T-helper 17 cell (primary cell): ENCODE measurements around the gene SHANK1. TPM values are rescaled to one million over a fixed set of nuclear protein-coding genes. Genes with fewer than 3 reads are reported as not detected.
"Not testable (repeated sequence)": the region's sequence is repeated elsewhere in the genome, so short reads cannot be mapped to it uniquely, and the experiment has no call there.

ENCODE experiments used
- ATAC-seq: fragments of 150-1000 bp; cut with Tn5 transposase; 2 replicates; pipeline ENCODE4 v1.10.0; 2021; ENCODE audit warnings: mild to moderate bottlenecking, moderate library complexity
- DNase-seq, 3 donors: peaks; one replicate each; pipeline versions ENCODE4 v3.0.0 to v3.0.0-alpha.2; 2020 to 2021
- H3K9me3 ChIP-seq: one replicate; pipeline ENCODE4 v1.7.0; 2013; ENCODE audit warnings: low read length, mild to moderate bottlenecking; ENCODE audit not compliant: control insufficient read depth, poor library complexity, severe bottlenecking
- H3K27ac Mint-ChIP-seq: one replicate; pipeline ENCODE4 v1.8.0; 2022; ENCODE audit warnings: mild to moderate bottlenecking, moderate library complexity, mixed read lengths
- H3K27me3 Mint-ChIP-seq: one replicate; pipeline ENCODE4 v1.8.0; 2022; ENCODE audit warnings: mixed read lengths
- H3K36me3 Mint-ChIP-seq: one replicate; pipeline ENCODE4 v1.8.0; 2022; ENCODE audit warnings: low read depth, mixed read lengths
- H3K4me1 Mint-ChIP-seq: one replicate; pipeline ENCODE4 v1.8.0; 2022; ENCODE audit warnings: mild to moderate bottlenecking, mixed read lengths
- H3K4me3 Mint-ChIP-seq: one replicate; pipeline ENCODE4 v1.8.0; 2022; ENCODE audit warnings: mild to moderate bottlenecking, moderate library complexity, mixed read lengths
- total RNA-seq, 4 donors: library from RNA in 2 of 4; stranded (reverse) in 2 of 4; gene quantifications; one replicate each; pipeline ENCODE4 v1.2.3 and lab custom pipeline; 2022 to 2026

The SHANK1 gene
- total RNA-seq, 2 donors from 2014 or later, result not detected

DNA sequence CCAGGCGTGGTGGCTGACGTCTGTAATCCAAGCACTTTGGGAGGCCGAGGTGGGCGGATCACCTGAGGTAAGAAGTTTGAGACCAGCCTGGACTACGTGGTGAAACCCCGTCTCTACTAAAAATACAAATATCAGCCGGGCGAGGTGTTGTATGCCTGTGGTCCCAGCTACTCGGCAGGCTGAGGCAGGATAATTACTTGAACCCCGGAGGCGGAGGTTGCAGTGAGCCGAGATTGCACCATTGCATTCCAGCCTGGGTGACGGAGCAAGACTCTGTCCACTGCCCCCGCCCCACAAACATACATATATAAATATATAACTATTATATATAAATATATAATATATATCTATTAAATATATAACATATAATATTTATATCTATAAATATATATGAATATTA is 27.5 kb upstream of the SHANK1 start:
- peaks cover 16% of the 10 kb centered on the region for H3K27me3 Mint-ChIP-seq
- H3K4me3 Mint-ChIP-seq, H3K36me3 Mint-ChIP-seq, ATAC-seq, DNase-seq, H3K9me3 ChIP-seq, H3K4me1 Mint-ChIP-seq, H3K27ac Mint-ChIP-seq: not testable (repeated sequence)

DNA sequence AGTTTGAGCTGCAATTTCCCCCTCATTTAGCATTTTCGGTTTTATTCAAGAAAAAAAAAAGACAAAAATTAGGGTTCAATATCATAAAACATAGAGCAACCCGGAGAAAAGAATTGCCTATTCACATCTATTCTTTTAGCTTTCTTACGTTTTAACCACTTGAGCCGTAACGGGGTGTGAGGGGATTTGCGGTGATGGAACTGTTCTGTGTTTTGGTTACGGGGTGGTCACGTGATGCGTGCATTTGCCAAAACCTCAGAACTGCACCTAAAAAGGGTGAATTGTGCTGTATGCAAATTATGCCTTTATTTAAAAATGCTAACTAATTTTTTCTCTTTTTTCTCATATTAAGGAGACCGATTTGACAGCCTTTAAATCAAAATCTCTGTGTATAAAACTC is 25.6 kb upstream of the SHANK1 start:
- Mint-ChIP-seq H3K4me3 (no peak overlapping the region), H3K27me3 (peaks cover 34% of the 10 kb centered on the region), H3K36me3 (no peaks in the 10 kb centered on the region), H3K4me1 (no peaks in the 10 kb centered on the region), H3K27ac (no peak overlapping the region)
- no peaks in the 10 kb centered on the region for H3K9me3 ChIP-seq
- no peak for DNase-seq
- ATAC-seq, result no peak

GRCh38 chr19:50743537-50743936 is 23.9 kb upstream of the SHANK1 start:
- Mint-ChIP-seq H3K4me3 (no peak overlapping the region), H3K27me3 (peaks cover 49% of the 10 kb centered on the region), H3K27ac (no peak overlapping the region), H3K36me3 (no peaks in the 10 kb centered on the region), H3K4me1 (no peaks in the 10 kb centered on the region)
- DNase-seq, result no peak
- no peak for ATAC-seq
- no peaks in the 10 kb centered on the region for H3K9me3 ChIP-seq

GRCh38 chr19:50741179-50741933 is 21.8 kb upstream of the SHANK1 start:
- H3K4me1 Mint-ChIP-seq, result no peaks in the 10 kb centered on the region
- H3K27me3 Mint-ChIP-seq, result peaks cover 55% of the 10 kb centered on the region
- ATAC-seq, result no peak
- no peak overlapping the region for H3K4me3 Mint-ChIP-seq
- no peaks in the 10 kb centered on the region for H3K36me3 Mint-ChIP-seq
- no peak for DNase-seq
- no peak overlapping the region for H3K27ac Mint-ChIP-seq
- H3K9me3 ChIP-seq, result no peaks in the 10 kb centered on the region

- DNase-seq (no peak), ATAC-seq (no peak)
- Mint-ChIP-seq H3K4me1 (no peaks in the 10 kb centered on the region), H3K4me3 (no peak overlapping the region), H3K36me3 (no peaks in the 10 kb centered on the region), H3K27me3 (peaks cover 59% of the 10 kb centered on the region), H3K27ac (no peak overlapping the region)
- H3K9me3 ChIP-seq, result no peaks in the 10 kb centered on the region
These were observed 20.4 kb upstream of the SHANK1 start for GRCh38 chr19:50739914-50740426.

DNA sequence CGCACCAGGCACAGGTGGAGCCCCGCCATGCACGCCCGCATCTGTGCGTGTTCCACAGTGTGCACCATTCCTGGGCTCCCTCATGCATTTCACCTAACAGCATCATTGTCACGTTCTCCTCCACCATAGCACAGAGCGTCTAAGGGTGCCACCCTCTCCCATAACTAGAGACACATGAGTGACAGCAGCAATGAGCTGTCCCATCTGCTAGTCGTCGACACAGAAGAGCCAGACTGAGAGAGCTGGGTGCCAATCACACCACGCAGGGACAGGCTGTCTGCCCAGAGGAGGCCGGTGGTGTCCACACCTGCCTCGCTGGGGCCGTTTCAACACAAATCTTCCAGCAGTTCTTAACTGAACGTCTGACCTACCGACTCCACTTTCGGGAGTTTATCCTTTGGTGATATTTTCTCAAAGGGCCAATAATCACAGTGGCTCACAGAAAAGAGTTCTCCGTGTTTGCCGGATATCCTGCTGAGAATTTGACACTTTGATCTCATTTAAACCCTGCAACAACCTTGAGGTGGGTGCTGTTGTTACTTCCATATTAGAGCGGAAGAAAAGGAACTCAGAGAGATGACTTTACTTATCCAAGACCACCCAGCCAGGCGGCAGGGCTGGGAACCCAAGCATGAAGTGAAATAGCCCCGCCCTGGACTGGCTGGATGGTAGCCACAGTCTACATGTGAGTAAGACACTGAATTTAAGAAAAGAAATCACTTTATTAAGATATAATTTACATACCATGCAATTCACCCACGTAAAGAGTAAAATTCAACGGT is 19.7 kb upstream of the SHANK1 start:
- no peak for DNase-seq
- Mint-ChIP-seq H3K4me1 (no peaks in the 10 kb centered on the region), H3K27ac (no peak overlapping the region), H3K36me3 (no peaks in the 10 kb centered on the region), H3K4me3 (no peak overlapping the region), H3K27me3 (peaks cover 61% of the 10 kb centered on the region)
- ATAC-seq, result no peak
- H3K9me3 ChIP-seq, result no peaks in the 10 kb centered on the region

GRCh38 chr19:50736338-50736737 is 16.7 kb upstream of the SHANK1 start:
- Mint-ChIP-seq H3K27me3 (peaks cover 81% of the 10 kb centered on the region), H3K27ac (no peak overlapping the region), H3K4me3 (no peak overlapping the region), H3K36me3 (no peaks in the 10 kb centered on the region), H3K4me1 (no peaks in the 10 kb centered on the region)
- ATAC-seq, result no peak
- DNase-seq, result no peak
- no peaks in the 10 kb centered on the region for H3K9me3 ChIP-seq

GRCh38 chr19:50735869-50736268 is 16.3 kb upstream of the SHANK1 start:
- Mint-ChIP-seq H3K36me3 (no peaks in the 10 kb centered on the region), H3K27ac (no peak overlapping the region), H3K4me3 (no peak overlapping the region), H3K27me3 (peaks cover 78% of the 10 kb centered on the region), H3K4me1 (no peaks in the 10 kb centered on the region)
- ATAC-seq (no peak), DNase-seq (no peak)
- no peaks in the 10 kb centered on the region for H3K9me3 ChIP-seq

DNA sequence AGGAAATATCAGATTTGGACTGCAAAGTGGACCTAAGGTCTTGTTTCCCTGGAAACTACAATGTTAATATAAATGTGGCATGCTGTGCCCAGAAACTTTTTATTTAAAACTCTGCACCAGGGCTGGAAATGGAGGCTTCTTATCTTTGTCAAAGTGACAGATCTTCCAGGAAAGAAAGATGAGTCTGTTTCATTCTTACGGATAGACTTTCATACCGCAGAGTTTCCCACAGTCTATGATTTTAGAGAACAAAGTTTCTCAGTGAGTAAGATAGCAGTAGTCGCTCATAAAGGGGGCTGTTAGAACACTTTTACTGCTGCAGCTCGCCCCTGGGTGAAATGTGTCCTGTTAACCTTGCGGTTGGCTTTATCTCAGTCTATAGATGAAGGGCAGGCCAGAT is 10.3 kb upstream of the SHANK1 start:
- H3K27me3 Mint-ChIP-seq, result peaks cover 68% of the 10 kb centered on the region
- no peak overlapping the region for H3K27ac Mint-ChIP-seq
- DNase-seq (no peak), ATAC-seq (no peak)
- peaks cover 7% of the 10 kb centered on the region for H3K4me1 Mint-ChIP-seq
- H3K9me3 ChIP-seq, result no peaks in the 10 kb centered on the region
- H3K4me3 Mint-ChIP-seq, result no peak overlapping the region
- H3K36me3 Mint-ChIP-seq, result no peaks in the 10 kb centered on the region

DNA sequence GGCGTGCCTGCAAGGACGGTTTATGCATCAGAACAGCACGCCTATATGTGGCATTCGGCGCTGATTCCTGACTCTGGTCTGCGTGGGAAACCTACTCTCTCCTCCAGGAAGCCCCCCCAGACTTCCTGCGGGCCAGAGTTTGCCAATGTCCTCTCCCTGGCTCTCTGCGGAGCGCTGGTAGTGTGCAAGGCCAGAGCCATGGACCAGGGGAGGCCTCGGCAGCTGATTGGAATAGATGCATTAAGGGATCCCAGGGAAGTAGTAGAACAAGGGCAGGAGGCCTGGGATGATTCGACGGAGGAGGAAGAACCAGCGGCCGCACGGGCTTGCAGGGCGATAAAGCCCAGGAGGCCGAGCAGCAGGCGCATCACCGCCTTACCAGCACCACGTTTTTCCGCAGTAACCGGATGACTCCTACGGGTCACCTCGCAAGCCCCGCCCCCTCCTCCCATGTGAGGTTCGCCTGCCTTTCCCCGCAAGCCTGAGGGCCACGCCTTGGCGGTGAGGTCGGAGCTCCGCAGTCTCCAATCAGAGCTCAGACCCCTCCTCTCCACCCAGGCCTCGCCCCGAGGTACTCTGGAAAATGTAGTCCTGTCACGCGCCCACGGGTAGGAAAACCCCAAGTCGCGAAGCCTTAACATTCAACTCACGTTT is 8.6 kb upstream of the SHANK1 start:
- peaks cover 9% of the 10 kb centered on the region for H3K4me1 Mint-ChIP-seq
- H3K9me3 ChIP-seq, result no peaks in the 10 kb centered on the region
- H3K36me3 Mint-ChIP-seq, result peaks cover 3% of the 10 kb centered on the region
- DNase-seq (no peak), ATAC-seq (no peak)
- peaks cover 66% of the 10 kb centered on the region for H3K27me3 Mint-ChIP-seq
- no peak overlapping the region for H3K27ac Mint-ChIP-seq
- no peak overlapping the region for H3K4me3 Mint-ChIP-seq

- DNase-seq (no peak), ATAC-seq (no peak)
- no peaks in the 10 kb centered on the region for H3K9me3 ChIP-seq
- Mint-ChIP-seq H3K27me3 (peaks cover 69% of the 10 kb centered on the region), H3K4me3 (peak overlapping the region; percentile 77), H3K27ac (no peak overlapping the region), H3K4me1 (peaks cover 9% of the 10 kb centered on the region), H3K36me3 (peaks cover 6% of the 10 kb centered on the region)
These were observed 6.3 kb upstream of the SHANK1 start for GRCh38 chr19:50725911-50726230.

GRCh38 chr19:50725218-50725910 is 5.8 kb upstream of the SHANK1 start:
- H3K27me3 Mint-ChIP-seq, result peaks cover 74% of the 10 kb centered on the region
- H3K4me3 Mint-ChIP-seq, result peak overlapping the region; percentile 77
- DNase-seq (no peak), ATAC-seq (peak; percentile 40)
- no peak overlapping the region for H3K27ac Mint-ChIP-seq
- H3K9me3 ChIP-seq, result no peaks in the 10 kb centered on the region
- H3K4me1 Mint-ChIP-seq, result peaks cover 11% of the 10 kb centered on the region
- H3K36me3 Mint-ChIP-seq, result peaks cover 6% of the 10 kb centered on the region
